Fibroblast of skin of right quadriceps (primary cell): ENCODE data around the gene MARS1.
"Not testable (repeated sequence)": the region's sequence is repeated elsewhere in the genome, so short reads cannot be mapped to it uniquely, and the experiment has no call there.

ENCODE experiments used
- DNase-seq: peaks from one replicate; pipeline ENCODE4 v3.0.0-alpha.2; 2013

Gene MARS1

GRCh38 chr12:57473886-57474285, 14.0 kb upstream of the MARS1 start:
- no peak for DNase-seq

- DNase-seq = no peak
Measured at GRCh38 chr12:57474430-57474829, 13.4 kb upstream of the MARS1 start.

GRCh38 chr12:57474862-57475261, 13.0 kb upstream of the MARS1 start:
- no peak for DNase-seq

GRCh38 chr12:57475271-57476161, 12.4 kb upstream of the MARS1 start:
- DNase-seq = no peak

- no peak for DNase-seq
Measured at GRCh38 chr12:57476162-57476992, 11.5 kb upstream of the MARS1 start.

- DNase-seq = no peak
Measured at GRCh38 chr12:57476993-57477709, 10.7 kb upstream of the MARS1 start.

GRCh38 chr12:57477710-57478681, 9.9 kb upstream of the MARS1 start:
- DNase-seq = no peak

- no peak for DNase-seq
Measured at GRCh38 chr12:57479043-57479375, 8.9 kb upstream of the MARS1 start.

GRCh38 chr12:57479376-57480115, 8.3 kb upstream of the MARS1 start, which contains the start of gene ARHGAP9:
ARHGAP9 (minus strand) TSS chr12:57479866; CDS start chr12:57479406, 460 bp downstream.
- DNase-seq = no peak

- no peak for DNase-seq
Measured at GRCh38 chr12:57481671-57482070, 6.2 kb upstream of the MARS1 start.

- peak; percentile 74 for DNase-seq
Measured at GRCh38 chr12:57483466-57483865, 4.4 kb upstream of the MARS1 start.

- no peak for DNase-seq
Measured at GRCh38 chr12:57485695-57486094, 2.2 kb upstream of the MARS1 start.

- DNase-seq = no peak
Measured at GRCh38 chr12:57487055-57487596, 742 bp upstream of the MARS1 start.

GRCh38 chr12:57488402-57489156, 711 bp downstream of the MARS1 start:
- DNase-seq = no peak

- DNase-seq = no peak
Measured at GRCh38 chr12:57489157-57489641, 1.3 kb downstream of the MARS1 start.

GRCh38 chr12:57490126-57490525, 2.3 kb downstream of the MARS1 start:
- DNase-seq = no peak

- no peak for DNase-seq
Measured at GRCh38 chr12:57491393-57492280, 3.8 kb downstream of the MARS1 start.

GRCh38 chr12:57495051-57495701, 7.3 kb downstream of the MARS1 start:
- DNase-seq = not testable (repeated sequence)
